Epithelial cell of proximal tubule (primary cell): ENCODE results near the gene DDX10. TPM values are rescaled to one million over a fixed set of nuclear protein-coding genes. Genes with fewer than 3 reads are reported as not detected.

ENCODE experiments used
- DNase-seq: peaks from one replicate; pipeline ENCODE4 v3.0.0-alpha.2; 2011; ENCODE audit warnings: low read depth
- H3K4me3 ChIP-seq: 2 replicates; pipeline ENCODE4 v1.5.1; 2011; ENCODE audit warnings: low read depth, mild to moderate bottlenecking, low read length
- CTCF ChIP-seq: conservative IDR thresholded peaks from 2 replicates; pipeline ENCODE4 v1.5.1; 2012; ENCODE audit warnings: low read depth, mild to moderate bottlenecking, low read length
- total RNA-seq: library from RNA; depleted of rRNA; stranded (reverse); fragments of >200 nt; gene quantifications from 2 replicates; pipeline ENCODE4 v1.2.3, GENCODE V29; 2015

Gene DDX10
- total RNA-seq, 1 donor from 2014 or later = 28.9 TPM

DNA sequence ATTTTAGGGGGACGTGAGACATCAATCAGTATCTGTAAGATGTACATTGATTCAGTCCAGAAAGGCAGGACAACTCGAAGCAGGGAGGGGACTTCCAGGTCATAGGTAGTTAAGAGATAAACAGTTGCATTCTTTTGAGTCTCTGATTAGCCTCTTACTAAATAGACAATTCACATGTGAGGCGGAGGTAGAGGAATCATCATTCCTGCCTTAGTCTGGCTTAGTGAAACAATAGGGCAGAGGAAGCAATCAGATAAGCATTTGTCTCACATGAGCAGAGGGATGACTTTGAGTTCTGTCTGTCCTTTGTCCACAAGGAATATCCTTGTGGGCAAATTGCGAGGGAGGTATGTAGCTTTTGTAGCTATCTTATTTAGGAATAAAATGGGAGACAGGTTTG, 248.3 kb downstream of the DDX10 start:
- no peak for TF ChIP-seq CTCF
- DNase-seq = no peak
- H3K4me3 ChIP-seq = no peak overlapping the region

- no peak overlapping the region for H3K4me3 ChIP-seq
- TF ChIP-seq CTCF = no peak
- no peak for DNase-seq
Observed at GRCh38 chr11:108914211-108914610, 249.3 kb downstream of the DDX10 start.

DNA sequence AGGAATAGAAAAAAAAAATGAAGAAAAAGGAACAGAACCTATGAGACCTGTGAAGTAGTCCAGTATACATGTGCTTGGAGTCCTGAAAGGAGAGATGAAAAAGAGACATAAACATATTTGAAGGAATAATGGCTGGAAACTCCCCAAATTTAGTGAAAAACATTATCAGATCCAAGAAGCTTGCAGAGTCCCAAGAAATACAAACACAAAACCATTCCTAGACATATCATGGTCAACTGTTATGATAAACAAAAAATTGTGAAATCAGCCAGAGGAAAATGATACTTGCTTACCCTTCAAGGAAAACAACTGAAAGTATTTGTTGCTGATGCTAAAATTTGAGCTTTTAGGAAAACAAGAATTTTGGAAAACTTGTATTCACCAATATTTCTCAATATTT, 250.1 kb downstream of the DDX10 start:
- no peak overlapping the region for H3K4me3 ChIP-seq
- no peak for DNase-seq
- TF ChIP-seq CTCF = no peak

GRCh38 chr11:108915666-108916065, 250.8 kb downstream of the DDX10 start:
- no peak for DNase-seq
- no peak overlapping the region for H3K4me3 ChIP-seq
- TF ChIP-seq CTCF = no peak

DNA sequence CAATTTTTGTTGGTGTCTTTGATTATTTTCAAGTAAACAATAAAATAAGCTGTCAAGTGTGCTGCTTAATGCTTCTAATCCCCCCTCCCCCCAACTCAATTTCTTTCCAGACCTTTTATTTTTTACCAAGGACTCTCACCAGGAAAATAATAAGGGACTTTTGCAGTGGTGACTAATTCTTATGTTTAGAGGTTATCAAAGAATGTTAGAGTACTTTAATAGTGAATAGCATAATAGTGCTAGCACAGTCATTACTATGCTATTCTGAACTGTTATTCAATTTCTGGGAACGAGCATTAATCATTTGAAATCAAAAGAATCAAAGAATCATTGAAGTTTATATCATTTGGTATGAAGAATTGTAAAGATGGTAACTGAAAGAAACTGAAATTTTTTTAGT, 251.4 kb downstream of the DDX10 start:
- H3K4me3 ChIP-seq = no peak overlapping the region
- DNase-seq = no peak

GRCh38 chr11:108916935-108917334, 252.1 kb downstream of the DDX10 start:
- TF ChIP-seq CTCF = no peak
- H3K4me3 ChIP-seq = no peak overlapping the region
- DNase-seq = no peak

More for the DNA sequence above, 251.4 kb downstream of the DDX10 start:
- TF ChIP-seq CTCF = no peak

DNA sequence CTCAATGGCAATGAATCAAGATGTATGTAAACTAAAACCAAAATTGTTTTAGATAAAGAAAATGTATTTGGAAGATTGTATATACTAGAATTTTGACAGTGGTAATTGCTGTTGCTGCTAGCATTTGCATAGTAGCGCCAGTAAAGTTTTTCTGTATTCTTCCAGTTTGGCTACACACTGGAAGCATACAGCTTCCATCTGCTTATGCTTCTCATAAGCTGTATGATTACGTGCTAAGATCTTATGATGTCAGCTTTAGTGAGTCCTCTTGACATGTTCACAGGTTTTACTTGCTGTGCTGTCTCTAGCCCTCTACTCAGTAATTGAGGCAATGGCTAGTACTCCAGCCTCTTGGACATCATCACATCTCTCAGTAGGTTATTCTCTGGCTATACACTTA, 256.3 kb downstream of the DDX10 start:
- no peak for TF ChIP-seq CTCF
- H3K4me3 ChIP-seq = no peak overlapping the region
- DNase-seq = no peak
